H9 (cell line): ENCODE measurements around the gene LDLRAD4. TPM values are rescaled to one million over a fixed set of nuclear protein-coding genes. Genes with fewer than 3 reads are reported as not detected.

ENCODE experiments used
- DNase-seq: peaks from one replicate; pipeline ENCODE4 v3.0.0-alpha.2; 2017
- H2AFZ ChIP-seq: one replicate; pipeline ENCODE4 v1.6.1; 2013; ENCODE audit warnings: mild to moderate bottlenecking, low read length, control low read depth, moderate library complexity
- H2AK5ac ChIP-seq: 2 replicates; pipeline ENCODE4 v1.6.1; 2013; ENCODE audit warnings: low read length, control low read depth, mixed read lengths; ENCODE audit not compliant: insufficient read length
- H2BK120ac ChIP-seq: one replicate; pipeline ENCODE4 v1.6.1; 2013; ENCODE audit warnings: low read depth, mild to moderate bottlenecking, low read length, control low read depth, inconsistent platforms; ENCODE audit not compliant: poor library complexity, severe bottlenecking
- H2BK12ac ChIP-seq: 2 replicates; pipeline ENCODE4 v1.6.1; 2013; ENCODE audit warnings: low read length, control low read depth, mixed read lengths, low read depth; ENCODE audit not compliant: insufficient read length
- H2BK15ac ChIP-seq: 2 replicates; pipeline ENCODE4 v1.6.1; 2013; ENCODE audit warnings: low read depth, low read length, control low read depth
- H2BK20ac ChIP-seq: one replicate; pipeline ENCODE4 v1.6.1; 2013; ENCODE audit warnings: low read depth, mild to moderate bottlenecking, low read length, control low read depth, inconsistent platforms; ENCODE audit not compliant: poor library complexity, severe bottlenecking
- H2BK5ac ChIP-seq: 2 replicates; pipeline ENCODE4 v1.6.1; 2013; ENCODE audit warnings: low read length, control low read depth, mixed read lengths; ENCODE audit not compliant: insufficient read length
- H3K14ac ChIP-seq: 2 replicates; pipeline ENCODE4 v1.6.1; 2013; ENCODE audit warnings: low read length, control low read depth; ENCODE audit not compliant: insufficient read depth
- H3K18ac ChIP-seq: 2 replicates; pipeline ENCODE4 v1.6.1; 2013; ENCODE audit warnings: low read depth, mild to moderate bottlenecking, mixed read lengths, low read length, control low read depth; ENCODE audit not compliant: insufficient read length
- H3K23ac ChIP-seq: 2 replicates; pipeline ENCODE4 v1.6.1; 2013; ENCODE audit warnings: low read length, control low read depth, mixed read lengths, low read depth; ENCODE audit not compliant: insufficient read length
- H3K23me2 ChIP-seq: 2 replicates; pipeline ENCODE4 v1.6.1; 2013; ENCODE audit warnings: low read depth, mild to moderate bottlenecking, mixed read lengths, low read length, control low read depth; ENCODE audit not compliant: insufficient read length, poor library complexity, severe bottlenecking
- H3K27ac ChIP-seq: 2 replicates; pipeline ENCODE4 v1.5.1; 2013; ENCODE audit warnings: low read length, control low read depth, mixed read lengths, low read depth; ENCODE audit not compliant: insufficient read length
- H3K27me3 ChIP-seq: 2 replicates; pipeline ENCODE4 v1.6.1; 2013; ENCODE audit warnings: low read length, control low read depth, inconsistent platforms; ENCODE audit not compliant: insufficient read depth
- H3K4ac ChIP-seq: 2 replicates; pipeline ENCODE4 v1.6.1; 2013; ENCODE audit warnings: low read depth, mild to moderate bottlenecking, control low read depth, inconsistent platforms, low read length, moderate library complexity
- H3K4me1 ChIP-seq: 2 replicates; pipeline ENCODE4 v1.6.1; 2013; ENCODE audit warnings: low read length, control low read depth, inconsistent platforms; ENCODE audit not compliant: insufficient read depth
- H3K4me2 ChIP-seq: 2 replicates; pipeline ENCODE4 v1.6.1; 2013; ENCODE audit warnings: low read length, control low read depth, mixed read lengths; ENCODE audit not compliant: insufficient read length, insufficient read depth
- H3K56ac ChIP-seq: 2 replicates; pipeline ENCODE4 v1.6.1; 2013; ENCODE audit warnings: low read depth, mild to moderate bottlenecking, mixed read lengths, low read length, control low read depth; ENCODE audit not compliant: insufficient read length
- H3K79me1 ChIP-seq: 2 replicates; pipeline ENCODE4 v1.6.1; 2013; ENCODE audit warnings: low read depth, mild to moderate bottlenecking, moderate library complexity, low read length, control low read depth, inconsistent platforms; ENCODE audit not compliant: insufficient read depth, poor library complexity, severe bottlenecking
- H3K79me2 ChIP-seq: 2 replicates; pipeline ENCODE4 v1.6.1; 2013; ENCODE audit warnings: low read length, control low read depth, inconsistent platforms; ENCODE audit not compliant: insufficient read depth
- H3K9ac ChIP-seq: 2 replicates; pipeline ENCODE4 v1.6.1; 2013; ENCODE audit warnings: low read length, control low read depth, mixed read lengths; ENCODE audit not compliant: insufficient read length; ENCODE audit errors: extremely low read depth
- H3K9me3 ChIP-seq: one replicate; pipeline ENCODE4 v1.6.1; 2013; ENCODE audit warnings: low read depth, low read length, inconsistent platforms; ENCODE audit not compliant: control insufficient read depth
- H3T11ph ChIP-seq: one replicate; pipeline ENCODE4 v1.6.1; 2013; ENCODE audit warnings: mild to moderate bottlenecking, low read length, control low read depth, inconsistent platforms
- H4K20me1 ChIP-seq: one replicate; pipeline ENCODE4 v1.6.1; 2013; ENCODE audit not compliant: control insufficient read depth, insufficient read length, insufficient read depth
- H4K5ac ChIP-seq: 2 replicates; pipeline ENCODE4 v1.6.1; 2013; ENCODE audit warnings: low read depth, mild to moderate bottlenecking, mixed read lengths, low read length, control low read depth; ENCODE audit not compliant: insufficient read length
- H4K8ac ChIP-seq: replicated peaks from 2 replicates; pipeline ENCODE4 v1.6.1; 2013; ENCODE audit warnings: low read length, control low read depth, mixed read lengths, low read depth; ENCODE audit not compliant: insufficient read length
- H4K91ac ChIP-seq: 2 replicates; pipeline ENCODE4 v1.6.1; 2013; ENCODE audit warnings: low read depth, mild to moderate bottlenecking, moderate library complexity, mixed read lengths, low read length, control low read depth; ENCODE audit not compliant: insufficient read length
- H3K27ac Mint-ChIP-seq, 3 experiments: 2 replicates in 2 of 3; 3 replicates in 1 of 3; pipeline ENCODE4 v1.8.0; 2020 to 2021; ENCODE audit warnings: mixed read lengths in 3 of 3, mild to moderate bottlenecking in 1 of 3, moderate library complexity in 1 of 3
- H3K27me3 Mint-ChIP-seq: 2 replicates; pipeline ENCODE4 v1.8.0; 2021; ENCODE audit warnings: low read depth, mild to moderate bottlenecking, moderate library complexity, mixed read lengths
- H3K36me3 Mint-ChIP-seq, 3 experiments: 2 replicates in 2 of 3; 3 replicates in 1 of 3; pipeline ENCODE4 v1.8.0; 2020 to 2021; ENCODE audit warnings: low read depth in 3 of 3, mixed read lengths in 3 of 3; ENCODE audit not compliant: insufficient read depth in 1 of 3
- H3K4me1 Mint-ChIP-seq, 2 experiments: 2 replicates each; pipeline ENCODE4 v1.8.0; 2020; ENCODE audit warnings: mixed read lengths in 2 of 2
- H3K4me3 Mint-ChIP-seq, 2 experiments: 2 replicates in 1 of 2; 3 replicates in 1 of 2; pipeline ENCODE4 v1.8.0; 2020 to 2021; ENCODE audit warnings: mild to moderate bottlenecking in 2 of 2, mixed read lengths in 2 of 2, moderate library complexity in 1 of 2
- H3K9me3 Mint-ChIP-seq, 2 experiments: 2 replicates in 1 of 2; 3 replicates in 1 of 2; pipeline ENCODE4 v1.8.0; 2020; ENCODE audit warnings: mild to moderate bottlenecking in 2 of 2, mixed read lengths in 2 of 2, moderate library complexity in 1 of 2
- WGBS: extraction: QIAGEN DNeasy Blood & Tissue Kit; methylation state at CpG from one replicate; pipeline ENCODE4 v1.1.7; 2013; ENCODE audit warnings: missing lambda C conversion rate, low lambda C conversion rate, mixed read lengths; ENCODE audit not compliant: insufficient read length; ENCODE audit errors: extremely low coverage; 5-methylcytosine and 5-hydroxymethylcytosine counted together
- total RNA-seq: library from RNA; stranded (reverse); gene quantifications from 2 replicates; pipeline ENCODE4 v1.2.1, GENCODE V29; 2021
- TF ChIP-seq, protein P1 (sequence below): fragments of 200-600 bp; sonication (generic); conservative IDR thresholded peaks from 3 replicates; pipeline ENCODE4 v1.8.0; 2021; ENCODE audit warnings: antibody characterized with exemption, mild to moderate bottlenecking

LDLRAD4 gene
- total RNA-seq, 1 experiment from 2014 or later = 3.9 TPM

DNA sequence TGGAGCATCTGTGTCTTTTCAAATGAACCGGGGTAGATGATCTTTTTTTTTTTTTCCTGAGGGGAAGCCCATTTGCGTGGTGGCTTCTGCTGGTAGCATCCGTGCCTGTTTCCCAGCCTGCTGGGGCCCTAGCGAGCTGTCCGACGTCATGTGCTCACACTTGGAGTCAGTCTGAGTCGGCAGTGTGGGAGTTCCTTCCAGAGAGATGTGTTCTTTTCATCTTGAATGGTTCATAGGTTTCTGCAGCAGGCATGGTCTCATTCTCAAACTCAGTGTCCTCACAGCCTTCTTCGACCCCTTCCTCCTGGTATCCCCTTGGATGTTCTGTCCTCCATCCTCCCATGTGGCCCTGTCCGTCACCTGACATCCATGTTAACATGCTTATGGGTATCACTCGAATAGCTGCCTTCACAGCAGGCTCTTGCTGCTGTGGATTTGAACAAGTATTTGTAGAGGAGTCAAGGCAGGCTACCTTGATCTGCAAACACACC lies 51.0 kb downstream of the LDLRAD4 start:
- H2BK120ac ChIP-seq = no peak overlapping the region
- no peak overlapping the region for H3T11ph ChIP-seq
- H2AK5ac ChIP-seq = no peak overlapping the region
- no peak overlapping the region; a peak in 1 of 7 replicates for H3K27ac Mint-ChIP-seq
- no peak overlapping the region for H3K18ac ChIP-seq
- TF ChIP-seq, protein P1, sequence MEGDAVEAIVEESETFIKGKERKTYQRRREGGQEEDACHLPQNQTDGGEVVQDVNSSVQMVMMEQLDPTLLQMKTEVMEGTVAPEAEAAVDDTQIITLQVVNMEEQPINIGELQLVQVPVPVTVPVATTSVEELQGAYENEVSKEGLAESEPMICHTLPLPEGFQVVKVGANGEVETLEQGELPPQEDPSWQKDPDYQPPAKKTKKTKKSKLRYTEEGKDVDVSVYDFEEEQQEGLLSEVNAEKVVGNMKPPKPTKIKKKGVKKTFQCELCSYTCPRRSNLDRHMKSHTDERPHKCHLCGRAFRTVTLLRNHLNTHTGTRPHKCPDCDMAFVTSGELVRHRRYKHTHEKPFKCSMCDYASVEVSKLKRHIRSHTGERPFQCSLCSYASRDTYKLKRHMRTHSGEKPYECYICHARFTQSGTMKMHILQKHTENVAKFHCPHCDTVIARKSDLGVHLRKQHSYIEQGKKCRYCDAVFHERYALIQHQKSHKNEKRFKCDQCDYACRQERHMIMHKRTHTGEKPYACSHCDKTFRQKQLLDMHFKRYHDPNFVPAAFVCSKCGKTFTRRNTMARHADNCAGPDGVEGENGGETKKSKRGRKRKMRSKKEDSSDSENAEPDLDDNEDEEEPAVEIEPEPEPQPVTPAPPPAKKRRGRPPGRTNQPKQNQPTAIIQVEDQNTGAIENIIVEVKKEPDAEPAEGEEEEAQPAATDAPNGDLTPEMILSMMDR = no peak
- no peak overlapping the region for H4K5ac ChIP-seq
- no peak for DNase-seq
- no peaks in the 10 kb centered on the region for H3K79me1 ChIP-seq
- WGBS = no CpG with 5 or more reads among the region's 10 CpGs
- H2AFZ ChIP-seq = no peak overlapping the region
- no peaks in the 10 kb centered on the region for H3K9me3 ChIP-seq
- no peak overlapping the region for H3K4ac ChIP-seq
- no peak overlapping the region for H3K9ac ChIP-seq
- no peak overlapping the region for H3K14ac ChIP-seq
- no peak overlapping the region for H4K91ac ChIP-seq
- no peak overlapping the region for H3K23ac ChIP-seq
- H2BK12ac ChIP-seq = no peak overlapping the region
- no peak overlapping the region for H3K4me3 Mint-ChIP-seq
- H3K79me2 ChIP-seq = no peaks in the 10 kb centered on the region
- H2BK5ac ChIP-seq = no peak overlapping the region
- H3K4me1 Mint-ChIP-seq = peaks cover 27 to 39% of the 10 kb centered on the region in 2 experiments
- H3K4me2 ChIP-seq = no peak overlapping the region
- peaks cover 46% of the 10 kb centered on the region for H3K27me3 Mint-ChIP-seq
- no peaks in the 10 kb centered on the region for H4K20me1 ChIP-seq
- H3K36me3 Mint-ChIP-seq = no peaks in the 10 kb centered on the region
- no peak overlapping the region for H3K27ac ChIP-seq
- H2BK20ac ChIP-seq = no peak overlapping the region
- no peak overlapping the region for H3K56ac ChIP-seq
- no peak overlapping the region for H2BK15ac ChIP-seq
- no peaks in the 10 kb centered on the region for H3K23me2 ChIP-seq
- H3K4me1 ChIP-seq = 0 out of 2 replicates have a peak, but pooled peaks cover 2% of the 10 kb centered on the region
- no peaks in the 10 kb centered on the region for H3K27me3 ChIP-seq
- no peak overlapping the region for H4K8ac ChIP-seq
- no peaks in the 10 kb centered on the region for H3K9me3 Mint-ChIP-seq
